HG02588 (cell line): ENCODE measurements around the gene GDA.
"Not testable (repeated sequence)": the region's sequence is repeated elsewhere in the genome, so short reads cannot be mapped to it uniquely, and the experiment has no call there.

Experiments
- ATAC-seq: cut with Tn5 transposase; IDR thresholded peaks from one replicate; pipeline ENCODE4 v1.9.1; 2021; ENCODE audit warnings: mild to moderate bottlenecking, moderate library complexity; ENCODE audit not compliant: unreplicated experiment

The GDA gene

DNA sequence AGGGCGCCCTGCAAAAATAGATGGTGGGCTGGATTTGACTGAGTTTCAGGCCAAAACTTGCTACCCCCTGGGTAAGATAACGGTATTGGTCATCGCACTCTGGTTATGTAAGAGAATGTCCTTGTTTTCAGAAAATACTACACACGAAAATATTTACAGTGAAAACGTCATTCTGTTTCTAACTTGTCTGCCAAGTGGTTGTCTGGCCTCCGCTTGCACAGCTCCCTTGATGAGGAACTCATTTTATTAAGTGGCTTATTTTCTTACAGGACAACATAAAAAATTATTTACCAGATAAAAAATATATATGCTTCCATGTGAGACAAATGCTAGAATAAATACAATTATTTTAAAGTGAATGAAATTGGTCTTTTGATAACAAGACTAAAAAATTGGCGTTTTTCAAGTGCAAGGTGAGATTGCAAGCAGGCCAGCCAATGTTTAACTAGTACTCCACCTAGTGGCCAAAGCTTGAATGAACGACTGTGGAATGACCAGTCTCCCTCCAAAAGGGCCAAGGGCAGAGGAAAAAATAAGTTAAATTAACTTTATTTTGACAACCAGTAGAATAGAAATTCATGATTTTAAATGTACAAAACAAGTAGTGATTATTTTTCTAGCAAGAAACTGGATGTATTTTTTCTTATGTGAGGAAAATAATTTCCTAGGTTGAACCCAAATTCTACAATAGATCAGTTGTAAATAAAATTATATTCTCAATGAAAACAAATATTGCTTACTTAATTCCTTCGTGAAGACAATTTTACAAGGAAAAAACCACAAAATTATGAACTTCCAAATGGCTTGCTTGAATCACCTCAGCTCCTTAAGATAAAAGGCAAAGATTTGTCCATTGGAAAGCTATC lies 122.6 kb downstream of the GDA start:
- ATAC-seq, result no peak

DNA sequence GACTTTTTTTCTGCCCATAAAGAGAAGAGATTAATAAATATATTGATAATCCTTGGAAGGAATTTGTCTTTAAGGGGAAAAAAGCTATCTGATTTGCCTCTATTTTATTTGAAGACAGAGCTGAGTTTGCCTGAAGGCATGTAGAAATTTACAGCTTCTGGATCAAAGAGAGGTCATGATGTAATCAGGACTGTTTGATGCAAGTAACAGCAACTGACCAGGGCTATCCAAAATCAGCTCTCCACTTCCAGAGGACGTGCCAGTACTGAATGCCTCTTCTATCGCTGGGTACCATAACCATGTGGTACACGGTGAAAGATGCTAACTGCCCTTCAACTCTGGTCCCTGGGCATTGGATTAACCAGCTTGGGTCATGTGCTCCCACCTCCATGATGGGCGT lies 125.2 kb downstream of the GDA start:
- no peak for ATAC-seq

DNA sequence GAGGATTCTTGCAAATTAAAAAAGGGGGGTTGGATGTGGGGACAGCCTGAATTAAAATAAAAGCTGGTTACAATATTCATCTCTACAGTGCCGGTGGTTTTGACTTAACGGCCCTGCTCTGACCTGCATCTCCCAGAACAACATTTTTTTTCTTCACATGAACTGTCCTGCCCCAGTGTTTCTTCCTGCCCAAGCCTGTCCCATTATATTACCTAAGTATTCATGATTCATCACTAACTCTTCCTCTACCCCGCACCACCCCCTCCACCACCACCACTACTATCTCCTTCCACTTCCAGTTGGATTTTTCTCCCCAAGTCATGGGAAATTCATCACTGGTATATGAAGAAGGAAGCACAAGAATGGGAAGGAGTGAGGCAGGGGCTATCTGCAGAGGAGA lies 125.7 kb downstream of the GDA start:
- no peak for ATAC-seq

- no peak for ATAC-seq
Measured at GRCh38 chr9:72276429-72276828, 127.2 kb downstream of the GDA start.

GRCh38 chr9:72278959-72279358 lies 129.7 kb downstream of the GDA start:
- ATAC-seq, result peak; percentile 57

GRCh38 chr9:72280913-72281500 lies 131.8 kb downstream of the GDA start:
- ATAC-seq, result peak; percentile 91

- no peak for ATAC-seq
Measured at GRCh38 chr9:72289401-72289800, 140.2 kb downstream of the GDA start.

DNA sequence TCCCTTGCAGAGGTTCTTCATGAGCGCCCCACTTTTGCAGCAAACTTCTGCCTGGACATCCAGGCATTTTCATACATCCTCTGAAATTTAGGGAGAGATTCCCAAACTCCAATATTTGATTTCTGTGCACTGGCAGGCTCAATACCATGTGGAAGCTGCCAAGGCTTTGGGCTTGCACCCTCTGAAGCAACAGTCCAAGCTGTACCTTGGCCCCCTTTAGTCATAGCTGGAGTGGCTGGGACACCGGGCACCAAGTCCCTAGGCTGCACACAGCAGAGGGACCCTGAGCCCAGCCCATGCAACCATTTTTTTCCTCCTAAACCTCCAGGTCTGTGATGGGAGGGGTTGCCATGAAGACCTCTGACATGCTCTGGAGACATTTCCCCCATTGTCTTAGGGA lies 141.1 kb downstream of the GDA start:
- no peak for ATAC-seq

DNA sequence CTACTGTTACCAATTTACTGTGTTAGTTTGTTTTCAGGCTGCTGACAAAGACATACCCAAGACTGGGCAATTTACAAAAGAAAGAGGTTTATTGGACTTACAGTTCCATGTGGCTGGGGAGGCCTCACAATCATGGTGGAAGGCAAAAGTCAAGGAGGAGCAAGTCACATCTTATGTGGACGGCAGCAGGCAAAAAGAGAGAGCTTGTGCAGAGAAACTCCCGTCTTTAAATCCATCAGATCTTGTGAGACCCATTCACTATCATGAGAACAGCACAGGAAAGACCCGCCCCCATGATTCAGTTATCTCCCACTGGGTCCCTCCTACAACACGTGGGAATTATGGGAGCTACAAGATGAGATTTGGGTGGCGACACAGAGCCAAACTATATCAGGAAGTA lies 142.3 kb downstream of the GDA start:
- ATAC-seq, result not testable (repeated sequence)

DNA sequence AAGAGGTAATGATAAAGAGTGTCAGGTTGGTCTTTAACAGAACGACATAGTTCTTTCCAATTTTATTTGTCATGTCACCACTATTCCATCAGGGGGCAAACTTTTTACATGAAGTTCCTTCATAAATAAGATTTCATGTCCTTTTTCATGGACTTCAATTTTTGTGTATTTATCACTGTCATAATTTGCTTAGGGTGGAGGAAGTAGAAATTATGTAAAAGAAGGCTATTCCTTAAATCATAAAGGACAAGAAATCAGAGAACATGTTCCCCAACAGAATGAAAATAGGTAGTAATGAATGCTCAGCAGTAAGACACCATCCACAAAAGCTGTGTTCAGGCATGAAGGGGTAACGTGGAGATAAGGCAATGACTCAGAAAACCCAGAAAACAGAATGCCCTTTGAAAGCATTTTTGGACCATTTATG lies 143.0 kb downstream of the GDA start:
- ATAC-seq, result no peak

DNA sequence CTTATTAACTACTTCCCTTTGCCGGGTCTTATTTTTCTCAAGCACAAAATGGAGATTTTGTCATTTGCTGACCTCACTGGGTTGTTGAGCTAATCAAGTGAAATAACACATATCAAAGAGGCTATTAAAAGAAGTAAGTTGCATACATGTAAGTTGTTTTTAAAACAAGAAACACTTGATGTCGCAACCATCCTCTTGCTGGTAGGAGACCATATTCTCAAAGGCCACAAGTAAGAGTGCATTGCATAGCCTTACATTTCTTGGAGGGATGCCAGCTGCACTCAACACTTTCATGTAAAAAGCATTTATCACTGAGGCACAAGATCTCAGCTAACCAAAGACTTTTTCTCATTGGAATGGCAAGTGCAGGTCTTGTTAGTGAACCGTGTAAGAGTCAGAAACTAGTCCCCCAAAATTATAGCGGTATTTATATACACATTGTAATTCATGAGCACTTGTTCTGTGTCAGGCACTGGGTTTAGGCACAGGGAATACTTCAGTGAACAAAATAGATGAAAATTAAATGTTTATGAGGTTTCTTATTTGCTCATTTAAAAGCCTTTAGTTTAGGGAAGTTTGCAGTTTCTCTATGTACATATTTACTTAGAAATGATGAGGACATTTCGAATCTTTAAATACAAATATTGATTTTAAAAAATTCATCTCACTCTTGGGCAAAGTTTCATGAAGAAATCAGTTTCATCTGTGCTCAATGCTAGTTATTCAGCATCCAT lies 143.8 kb downstream of the GDA start:
- ATAC-seq, result no peak

- no peak for ATAC-seq
Measured at GRCh38 chr9:72294936-72295335, 145.7 kb downstream of the GDA start.

GRCh38 chr9:72297516-72297915 lies 148.3 kb downstream of the GDA start:
- ATAC-seq, result no peak

DNA sequence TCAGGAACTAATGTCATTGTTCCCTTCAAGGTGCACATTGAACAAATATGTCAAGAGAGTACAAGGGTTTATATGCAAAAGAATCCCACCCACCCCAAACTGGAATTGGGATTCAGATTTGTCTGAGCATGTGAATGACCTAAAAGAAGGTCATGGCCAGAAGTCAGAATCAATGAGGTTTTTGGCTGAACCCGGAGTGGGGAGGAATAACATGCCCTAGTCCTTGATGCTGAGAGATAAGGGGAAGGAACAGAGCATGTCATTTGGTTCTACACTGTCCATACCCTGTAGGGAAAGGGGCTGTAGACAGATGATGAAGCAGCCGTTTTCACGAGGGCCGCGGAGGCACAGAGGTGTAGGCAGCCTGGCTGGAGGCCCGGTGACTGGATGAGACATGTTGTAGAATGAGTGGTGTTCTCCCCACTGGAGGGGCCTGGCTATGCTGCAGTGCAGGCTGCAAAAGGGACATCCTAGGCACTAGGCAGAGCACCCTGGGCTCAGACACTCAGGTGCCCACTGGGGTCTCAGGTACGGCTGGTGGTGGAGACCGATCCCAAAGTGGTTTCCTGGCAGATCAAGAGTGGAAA lies 149.9 kb downstream of the GDA start:
- no peak for ATAC-seq

DNA sequence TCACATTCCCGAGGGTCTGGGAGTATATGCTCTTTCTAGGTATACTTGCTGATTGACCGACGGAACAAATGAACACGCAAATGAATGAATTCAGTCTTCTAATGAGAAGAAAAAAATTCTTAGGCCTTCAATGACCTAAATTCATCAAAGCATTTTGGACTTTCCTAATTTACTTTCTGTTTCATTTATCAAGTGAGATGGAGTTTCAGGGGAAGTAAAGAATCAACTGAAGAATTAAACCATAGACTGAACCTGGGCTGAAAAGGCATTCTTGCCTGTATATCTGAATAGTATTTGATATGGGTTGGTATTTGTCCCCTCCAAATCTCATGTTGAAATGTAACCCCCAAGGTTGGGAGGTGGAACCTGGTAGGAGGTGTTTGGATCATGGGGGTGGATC lies 151.6 kb downstream of the GDA start:
- no peak for ATAC-seq
